ENCODE data around the gene TMEM52.

Gene TMEM52

GRCh38 chr1:1875932-1876331, 43.1 kb downstream of the TMEM52 start:
- no peak for TF ChIP-seq CTCF (conservative IDR thresholded peaks at IDR 0.05; ENCODE audit: low read depth, low read length)
- no peak overlapping the region for H3K4me3 ChIP-seq (ENCODE audit: low read length)
- no peak for DNase-seq (ENCODE audit: low read depth)

GRCh38 chr1:1874901-1875300, 44.2 kb downstream of the TMEM52 start:
- no peak overlapping the region for H3K4me3 ChIP-seq (ENCODE audit: low read length)
- TF ChIP-seq CTCF (conservative IDR thresholded peaks at IDR 0.05; ENCODE audit: low read depth, low read length) = no peak
- DNase-seq (ENCODE audit: low read depth) = no peak

GRCh38 chr1:1873186-1873585, 45.9 kb downstream of the TMEM52 start:
- no peak for TF ChIP-seq CTCF (conservative IDR thresholded peaks at IDR 0.05; ENCODE audit: low read depth, low read length)
- H3K4me3 ChIP-seq (ENCODE audit: low read length) = no peak overlapping the region
- DNase-seq (ENCODE audit: low read depth) = no peak

- DNase-seq (ENCODE audit: low read depth) = no peak
- no peak overlapping the region for H3K4me3 ChIP-seq (ENCODE audit: low read length)
- TF ChIP-seq CTCF (conservative IDR thresholded peaks at IDR 0.05; ENCODE audit: low read depth, low read length) = no peak
Measured at GRCh38 chr1:1872329-1872994, 46.6 kb downstream of the TMEM52 start.

- no peak for TF ChIP-seq CTCF (conservative IDR thresholded peaks at IDR 0.05; ENCODE audit: low read depth, low read length)
- no peak overlapping the region for H3K4me3 ChIP-seq (ENCODE audit: low read length)
- no peak for DNase-seq (ENCODE audit: low read depth)
Measured at GRCh38 chr1:1869469-1869868, 49.6 kb downstream of the TMEM52 start.

Data from retinal pigment epithelial cell (primary cell).